ENCODE measurements around the gene AQP9.
"Not testable (repeated sequence)": the region's sequence is repeated elsewhere in the genome, so short reads cannot be mapped to it uniquely, and the experiment has no call there.

The AQP9 gene

GRCh38 chr15:58179741-58180381 is 41.7 kb downstream of the AQP9 start:
- DNase-seq (ENCODE audit: low read depth in 2 of 2) = no peak

GRCh38 chr15:58182460-58183163 is 44.4 kb downstream of the AQP9 start:
- peak; percentile 4 to 11 for DNase-seq (ENCODE audit: low read depth in 2 of 2)

- no peak for DNase-seq (ENCODE audit: low read depth in 2 of 2)
Observed at GRCh38 chr15:58185439-58185838, 47.3 kb downstream of the AQP9 start.

- no peak for DNase-seq (ENCODE audit: low read depth in 2 of 2)
Observed at GRCh38 chr15:58189148-58189811, 51.1 kb downstream of the AQP9 start.

GRCh38 chr15:58190419-58190818 is 52.2 kb downstream of the AQP9 start:
- DNase-seq (ENCODE audit: low read depth in 2 of 2) = no peak

GRCh38 chr15:58193636-58194035 is 55.5 kb downstream of the AQP9 start:
- not testable (repeated sequence) for DNase-seq (ENCODE audit: low read depth in 2 of 2)

GRCh38 chr15:58200739-58201138 is 62.6 kb downstream of the AQP9 start:
- DNase-seq (ENCODE audit: low read depth in 2 of 2) = no peak

GRCh38 chr15:58201516-58201915 is 63.3 kb downstream of the AQP9 start:
- no peak for DNase-seq (ENCODE audit: low read depth in 2 of 2)

GRCh38 chr15:58203537-58203936 is 65.4 kb downstream of the AQP9 start:
- no peak for DNase-seq (ENCODE audit: low read depth in 2 of 2)

GRCh38 chr15:58206151-58206550 is 68.0 kb downstream of the AQP9 start:
- DNase-seq (ENCODE audit: low read depth in 2 of 2) = no peak

- DNase-seq (ENCODE audit: low read depth in 2 of 2) = not testable (repeated sequence)
Observed at GRCh38 chr15:58208217-58208616, 70.0 kb downstream of the AQP9 start.

GRCh38 chr15:58209007-58209481 is 70.9 kb downstream of the AQP9 start:
- not testable (repeated sequence) for DNase-seq (ENCODE audit: low read depth in 2 of 2)

- not testable (repeated sequence) for DNase-seq (ENCODE audit: low read depth in 2 of 2)
Observed at GRCh38 chr15:58210031-58210430, 71.8 kb downstream of the AQP9 start.

GRCh38 chr15:58212909-58213526 is 74.8 kb downstream of the AQP9 start:
- DNase-seq (ENCODE audit: low read depth in 2 of 2) = no peak

- no peak for DNase-seq (ENCODE audit: low read depth in 2 of 2)
Observed at GRCh38 chr15:58213587-58214338, 75.6 kb downstream of the AQP9 start.

- DNase-seq (ENCODE audit: low read depth in 2 of 2) = no peak
Observed at GRCh38 chr15:58214591-58215340, 76.6 kb downstream of the AQP9 start.

- no peak for DNase-seq (ENCODE audit: low read depth in 2 of 2)
Observed at GRCh38 chr15:58217460-58217859, 79.3 kb downstream of the AQP9 start.

- no peak for DNase-seq (ENCODE audit: low read depth in 2 of 2)
Observed at GRCh38 chr15:58221591-58222241, 83.5 kb downstream of the AQP9 start.

- no peak for DNase-seq (ENCODE audit: low read depth in 2 of 2)
Observed at GRCh38 chr15:58222679-58223078, 84.5 kb downstream of the AQP9 start.

- DNase-seq (ENCODE audit: low read depth in 2 of 2) = no peak
Observed at GRCh38 chr15:58223432-58223831, 85.3 kb downstream of the AQP9 start.

All from stimulated activated CD4-positive, alpha-beta T cell treated with anti-CD3 and anti-CD28 coated beads, Interleukin-15, amount 100 ng/mL, for 48 hours (primary cell).